22Rv1 (cell line): ENCODE measurements around the gene TMEM271.

Experiments
- H3K27ac ChIP-seq: fragments of 450-650 bp; 2 replicates; pipeline ENCODE4 v1.5.1; 2017
- ZFX ChIP-seq: fragments of 450-650 bp; IDR thresholded peaks from 2 replicates; pipeline ENCODE4 v1.6.1; 2017; ENCODE audit warnings: antibody characterized with exemption, borderline replicate concordance
- TF ChIP-seq, protein P1 (sequence below): fragments of 450-650 bp; IDR thresholded peaks from 2 replicates; pipeline ENCODE4 v1.5.1; 2017; ENCODE audit warnings: mild to moderate bottlenecking

TMEM271 gene

DNA sequence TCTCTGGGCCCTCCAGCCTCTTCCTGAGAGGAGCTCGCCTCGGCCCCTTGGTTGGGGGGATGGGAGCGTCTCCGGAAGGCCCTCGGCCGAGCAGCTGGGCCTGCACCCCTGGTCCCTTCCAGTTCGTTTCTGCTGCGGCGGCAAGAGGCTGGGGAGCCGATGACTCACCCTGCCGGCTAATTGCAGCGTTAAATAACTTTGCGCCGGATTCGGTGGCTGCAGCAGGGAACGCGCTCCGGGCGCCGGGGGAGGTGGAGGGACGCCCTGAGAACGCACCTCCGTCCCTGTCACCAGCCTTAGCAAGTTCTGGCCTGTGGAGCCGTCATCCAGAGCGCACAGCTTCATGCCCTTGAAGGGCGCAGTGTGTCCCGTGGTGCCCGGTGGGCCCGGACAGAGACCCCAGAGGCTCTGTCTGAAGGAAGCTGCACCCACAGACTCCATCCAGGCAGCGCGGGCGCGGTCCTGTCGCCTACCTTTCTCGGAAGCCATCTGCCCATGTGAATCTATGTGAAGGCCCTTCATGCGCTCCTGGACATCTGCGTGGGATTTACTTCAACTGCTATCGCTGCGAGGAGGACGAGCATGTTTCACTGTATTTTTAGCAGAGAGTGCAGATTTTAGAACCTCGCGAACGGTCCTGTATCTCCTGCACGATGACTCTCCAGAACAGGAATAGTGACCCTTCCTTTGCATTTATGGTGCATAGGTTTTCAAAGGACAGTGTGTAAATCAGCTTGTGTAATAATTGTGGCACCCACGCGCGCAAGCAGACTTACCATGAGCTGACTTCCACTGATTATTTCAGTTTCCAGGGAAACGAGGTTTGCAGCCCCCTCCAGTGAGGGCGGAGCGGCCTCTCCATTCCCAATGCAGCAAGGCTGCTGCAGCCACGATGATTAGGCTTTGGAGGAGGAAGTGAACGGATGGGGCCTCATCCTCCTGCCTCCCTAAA lies 1.7 kb upstream of the TMEM271 start:
- TF ChIP-seq, protein P1, sequence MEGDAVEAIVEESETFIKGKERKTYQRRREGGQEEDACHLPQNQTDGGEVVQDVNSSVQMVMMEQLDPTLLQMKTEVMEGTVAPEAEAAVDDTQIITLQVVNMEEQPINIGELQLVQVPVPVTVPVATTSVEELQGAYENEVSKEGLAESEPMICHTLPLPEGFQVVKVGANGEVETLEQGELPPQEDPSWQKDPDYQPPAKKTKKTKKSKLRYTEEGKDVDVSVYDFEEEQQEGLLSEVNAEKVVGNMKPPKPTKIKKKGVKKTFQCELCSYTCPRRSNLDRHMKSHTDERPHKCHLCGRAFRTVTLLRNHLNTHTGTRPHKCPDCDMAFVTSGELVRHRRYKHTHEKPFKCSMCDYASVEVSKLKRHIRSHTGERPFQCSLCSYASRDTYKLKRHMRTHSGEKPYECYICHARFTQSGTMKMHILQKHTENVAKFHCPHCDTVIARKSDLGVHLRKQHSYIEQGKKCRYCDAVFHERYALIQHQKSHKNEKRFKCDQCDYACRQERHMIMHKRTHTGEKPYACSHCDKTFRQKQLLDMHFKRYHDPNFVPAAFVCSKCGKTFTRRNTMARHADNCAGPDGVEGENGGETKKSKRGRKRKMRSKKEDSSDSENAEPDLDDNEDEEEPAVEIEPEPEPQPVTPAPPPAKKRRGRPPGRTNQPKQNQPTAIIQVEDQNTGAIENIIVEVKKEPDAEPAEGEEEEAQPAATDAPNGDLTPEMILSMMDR, result no peak
- TF ChIP-seq ZFX, result no peak

DNA sequence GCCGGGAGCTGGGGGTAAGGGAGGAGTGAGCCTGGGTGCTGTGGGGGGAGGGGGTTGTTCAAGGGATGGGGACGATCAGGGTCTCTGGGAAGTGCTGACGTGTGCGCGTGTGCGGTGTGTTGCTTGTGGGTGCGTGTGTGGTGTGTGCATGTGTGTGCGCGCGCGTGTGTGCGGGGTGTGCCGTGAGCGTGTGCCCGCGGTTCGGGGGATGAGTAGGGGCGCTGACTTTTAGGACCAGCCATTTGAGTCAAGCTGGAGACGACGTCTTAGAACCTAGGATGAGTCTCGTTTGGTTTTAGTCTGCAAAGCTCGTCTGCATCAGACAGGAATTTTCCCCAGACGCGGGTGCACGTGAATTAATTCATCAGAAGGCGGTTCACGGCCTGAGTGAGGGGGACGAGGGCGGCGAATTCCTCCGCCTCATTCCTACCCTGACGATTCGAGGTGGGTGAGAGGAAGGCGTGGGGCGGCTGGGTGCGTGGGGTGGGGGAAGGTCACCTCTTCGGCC lies 950 bp upstream of the TMEM271 start:
- no peak for TF ChIP-seq ZFX
- TF ChIP-seq, protein P1, result no peak
- H3K27ac ChIP-seq, result no peak overlapping the region

More for the DNA sequence above, 1.7 kb upstream of the TMEM271 start:
- no peak overlapping the region for H3K27ac ChIP-seq

DNA sequence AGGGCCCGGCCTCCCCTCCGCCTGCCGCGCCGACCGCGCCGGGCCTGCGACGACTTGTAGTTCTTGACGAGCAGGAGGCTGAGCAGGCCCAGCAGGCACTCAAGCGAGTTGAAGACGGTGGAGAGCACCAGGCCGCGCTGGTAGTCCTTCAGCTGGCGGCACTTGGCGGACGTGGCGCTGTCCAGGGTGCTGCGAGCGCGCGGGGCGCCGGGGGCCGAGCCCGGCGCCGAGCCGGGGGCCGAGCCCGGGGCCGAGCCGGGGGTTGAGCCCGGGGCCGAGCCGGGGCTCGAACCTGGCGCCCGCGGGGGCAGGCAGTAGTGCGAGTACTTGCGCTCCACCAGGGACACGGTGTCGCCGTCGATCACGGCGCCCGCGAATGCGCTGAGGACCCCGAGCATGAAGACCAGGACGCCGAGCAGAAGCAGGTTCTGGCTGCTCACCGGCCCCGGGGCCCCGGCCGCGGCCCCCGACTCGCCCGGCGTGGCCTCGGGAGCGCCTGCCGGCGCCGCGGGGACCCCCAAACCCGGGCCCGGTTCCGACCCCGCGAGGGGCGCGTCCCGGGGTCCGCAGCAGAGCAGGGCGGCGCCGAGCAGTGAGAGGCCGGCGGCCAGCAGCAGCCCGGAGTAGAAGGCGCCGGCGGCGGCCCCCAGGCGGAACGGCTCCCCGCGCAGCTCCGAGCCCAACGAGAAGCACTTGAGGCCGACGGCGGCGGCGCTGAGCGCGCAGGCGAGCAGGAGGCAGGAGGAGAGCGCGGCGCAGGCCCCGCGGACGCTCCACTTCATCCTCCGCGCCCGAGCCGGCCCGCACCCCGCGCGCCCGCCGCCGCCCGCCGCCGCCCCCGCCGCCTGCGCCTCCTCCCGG lies 584 bp downstream of the TMEM271 start:
- TF ChIP-seq, protein P1, result no peak
- no peak for TF ChIP-seq ZFX
- no peak overlapping the region for H3K27ac ChIP-seq

DNA sequence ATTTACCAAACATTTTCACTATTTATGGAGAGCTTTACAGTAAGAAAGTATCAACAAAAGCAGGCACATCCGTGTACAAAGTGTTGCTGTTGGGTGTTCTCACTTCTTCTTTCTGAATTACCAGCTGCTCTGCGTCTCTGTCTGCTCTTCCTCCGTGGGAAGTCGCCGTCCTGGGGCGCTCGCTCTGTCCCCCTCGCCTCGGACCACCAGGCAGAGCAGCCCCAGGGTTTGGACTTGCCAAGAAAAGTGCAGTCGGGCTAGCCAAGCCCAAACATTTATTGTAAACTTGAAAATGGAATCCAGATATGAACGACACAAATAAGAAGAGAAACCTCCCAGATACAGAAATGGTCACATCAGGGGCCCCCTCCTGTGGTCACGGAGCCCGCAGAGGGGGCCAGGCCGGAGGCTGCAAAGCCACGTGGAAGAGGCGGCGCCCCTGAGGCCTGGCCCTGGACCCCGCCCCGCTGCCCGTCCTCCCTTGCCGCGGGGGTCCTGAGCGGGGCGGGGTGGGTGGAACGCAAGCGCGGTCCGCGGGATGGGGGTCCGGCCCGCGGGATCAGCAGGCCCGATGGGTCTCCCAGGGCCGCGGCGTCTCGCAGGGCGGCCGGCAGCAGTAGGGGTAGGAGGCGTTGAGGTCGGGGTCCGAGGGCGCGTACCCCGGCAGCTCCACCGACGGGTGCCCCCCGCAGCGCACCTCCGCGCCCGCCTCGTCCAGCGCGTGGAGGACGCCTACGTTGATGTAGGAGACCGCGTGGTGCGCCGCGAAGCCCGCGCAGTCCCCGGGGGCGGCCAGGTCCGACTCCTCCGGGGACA lies 1.5 kb downstream of the TMEM271 start:
- TF ChIP-seq, protein P1, result no peak
- no peak for TF ChIP-seq ZFX
- no peak overlapping the region for H3K27ac ChIP-seq

DNA sequence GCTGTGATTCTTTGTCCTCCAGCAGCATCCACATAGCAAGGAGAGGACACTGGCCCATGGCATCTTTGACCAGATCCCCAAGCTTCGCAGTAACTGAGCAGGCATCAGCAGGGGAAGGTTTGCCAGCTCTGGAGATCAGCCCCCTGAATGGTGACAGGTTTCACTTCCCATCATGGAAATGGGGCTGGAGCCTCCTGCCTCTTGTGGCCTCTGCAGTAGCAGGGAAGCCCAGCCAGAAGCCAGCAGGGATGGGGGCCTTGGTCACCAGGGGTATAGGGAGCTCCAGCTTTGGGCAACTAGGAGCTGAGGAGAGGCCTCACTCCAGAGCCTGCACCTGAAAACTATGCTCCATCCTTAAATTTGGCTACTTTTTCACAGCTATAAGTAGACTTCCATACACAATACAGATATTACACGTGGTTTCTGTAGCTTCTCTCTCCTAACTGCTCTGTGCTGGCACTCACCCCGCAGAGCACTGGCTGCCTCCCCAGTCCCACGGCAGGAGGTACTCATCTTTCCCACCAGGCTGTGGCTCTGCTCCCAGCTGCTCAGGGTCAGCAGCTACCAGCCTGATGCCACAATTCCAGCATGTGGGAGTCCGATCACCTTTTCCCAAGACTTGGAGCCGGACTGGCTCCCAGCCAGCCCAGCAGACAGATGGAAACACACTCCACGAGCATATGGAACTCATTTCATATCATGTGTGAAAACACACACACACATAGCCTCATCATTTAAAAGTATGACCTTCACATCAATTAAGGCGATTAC lies 2.8 kb downstream of the TMEM271 start:
- TF ChIP-seq ZFX, result no peak
- TF ChIP-seq, protein P1, result no peak
- no peak overlapping the region for H3K27ac ChIP-seq

DNA sequence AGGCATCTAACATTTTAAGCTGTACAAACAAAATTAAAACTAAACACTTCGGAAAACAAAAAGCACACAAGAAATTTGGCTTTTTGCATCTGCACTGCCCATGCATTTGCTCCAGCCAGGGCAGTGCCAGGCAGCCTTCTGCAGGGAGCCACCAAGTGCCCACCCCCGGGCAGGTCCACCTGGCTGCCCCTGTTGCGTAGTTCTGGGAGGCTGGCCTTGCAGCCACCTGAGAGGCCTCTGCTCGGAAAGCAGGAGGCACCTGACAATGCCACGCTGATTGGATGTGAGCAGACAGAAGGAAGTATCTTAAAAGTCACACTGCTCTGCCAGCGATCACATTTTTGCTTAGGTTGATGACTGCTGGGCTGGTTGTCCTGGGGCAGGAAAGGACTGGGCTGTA lies 3.5 kb downstream of the TMEM271 start:
- no peak for TF ChIP-seq ZFX
- TF ChIP-seq, protein P1, result no peak
- no peak overlapping the region for H3K27ac ChIP-seq
